Upper lobe of left lung (tissue), 6 donors: Measurements from ENCODE around the gene ZNF423. TPM values are rescaled to one million over a fixed set of nuclear protein-coding genes. Genes with fewer than 3 reads are reported as not detected.

Experiments
- ATAC-seq, 2 donors: fragments of 200-7000 bp; cut with Tn5 transposase; one replicate each; pipeline ENCODE4 v1.9.1; 2022; ENCODE audit warnings: mild to moderate bottlenecking in 2 of 2, moderate library complexity in 2 of 2; ENCODE audit not compliant: low FRiP score in 2 of 2
- DNase-seq, 2 donors: peaks; one replicate each; pipeline ENCODE4 v3.0.0-alpha.2; 2019 to 2020
- H3K27ac ChIP-seq, 4 donors: fragments of 200-600 bp; sonication (generic); one replicate each; pipeline ENCODE4 v1.5.1; 2016 to 2019
- H3K27me3 ChIP-seq, 4 donors: fragments of 200-600 bp; sonication (generic); one replicate each; pipeline ENCODE4 v1.5.1; 2017 to 2019
- H3K36me3 ChIP-seq, 4 donors: fragments of 200-600 bp; sonication (generic); one replicate each; pipeline ENCODE4 v1.5.1; 2016 to 2019
- H3K4me1 ChIP-seq, 4 donors: fragments of 200-600 bp; sonication (generic); one replicate each; pipeline ENCODE4 v1.5.1; 2018 to 2019
- H3K4me3 ChIP-seq, 4 donors: fragments of 200-600 bp; sonication (generic); one replicate each; pipeline ENCODE4 v1.5.1; 2017 to 2019; ENCODE audit warnings: mild to moderate bottlenecking in 2 of 4, moderate library complexity in 1 of 4
- H3K9me3 ChIP-seq, 4 donors: fragments of 200-600 bp; sonication (generic); one replicate each; pipeline ENCODE4 v1.5.1; 2018 to 2019
- EP300 ChIP-seq, 4 donors: sonication (generic); formaldehyde crosslinking; IDR thresholded peaks; one replicate each; pipeline ENCODE4 v1.5.1; 2017; ENCODE audit warnings: antibody characterized with exemption in 4 of 4, control low read depth in 2 of 4
- POLR2A ChIP-seq, 4 donors: fragments of 450-650 bp; IDR thresholded peaks; one replicate each; pipeline ENCODE4 v1.5.1; 2016 to 2017; ENCODE audit warnings: antibody characterized with exemption in 4 of 4, mild to moderate bottlenecking in 2 of 4
- POLR2AphosphoS5 ChIP-seq, 2 donors: sonication (generic); formaldehyde crosslinking; IDR thresholded peaks; one replicate each; pipeline ENCODE4 v1.5.1; 2017; ENCODE audit warnings: antibody characterized with exemption in 2 of 2
- whole genome bisulfite sequencing, 2 donors: methylation state at CpG; one replicate each; pipeline ENCODE4 v1.1.5; 2017 to 2018; 5-methylcytosine and 5-hydroxymethylcytosine counted together
- total RNA-seq, 6 donors: library from RNA; depleted of rRNA in 4 of 6; stranded (reverse); fragments of >200 nt in 4 of 6; gene quantifications; one replicate each; pipeline versions ENCODE4 v1.1.0 to v1.2.1, GENCODE V29; 2016 to 2021
- TF ChIP-seq, protein P1 (sequence below), 6 experiments: fragments of 450-650 bp in 4 of 6; fragments of 200-600 bp in 2 of 6; sonication (generic) in 2 of 6; IDR thresholded peaks; one replicate each; pipeline ENCODE4 v1.5.1; 2016 to 2019; ENCODE audit warnings: antibody characterized with exemption in 6 of 6
- donor health status: DM: no; HTN: no; CAD: no; lungs with moderate emphysema.
- donor health status: DM: no; HTN: yes; CAD: no; lungs with severe emphysema.

The ZNF423 gene
- total RNA-seq, 6 donors from 2014 or later, result 4.1 to 11.4 (median 6.7) TPM

DNA sequence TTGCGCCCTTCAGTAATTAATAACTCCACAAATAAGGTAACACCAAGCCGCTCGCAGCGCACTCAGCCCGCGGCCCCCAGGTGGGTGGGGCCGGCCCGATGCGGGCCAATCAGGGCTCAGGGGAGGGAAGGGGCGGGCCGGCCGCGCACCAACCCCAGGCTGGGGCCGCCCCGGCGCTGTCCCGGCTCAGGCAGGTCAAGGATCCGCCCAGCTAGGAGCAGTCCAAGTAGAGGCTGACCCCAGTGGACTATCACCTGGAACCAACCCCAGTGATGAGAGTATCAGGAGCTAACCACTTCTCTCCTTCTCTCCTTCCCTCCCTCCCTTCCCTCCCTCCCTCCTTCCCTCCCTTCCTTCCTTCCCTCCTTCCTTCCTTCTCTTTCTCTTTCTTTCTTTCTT, 371.5 kb downstream of the ZNF423 start:
- DNase-seq, result peak; percentile 54 to 92
- Histone ChIP-seq H3K27ac (peak overlapping the region in 2 of 4 donors; percentile 23 to 39), H3K4me3 (peak overlapping the region in 2 of 4 donors; percentile 17 to 33), H3K27me3 (no peaks in the 10 kb centered on the region), H3K36me3 (no peaks in the 10 kb centered on the region), H3K4me1 (peaks cover 6 to 11% (median 8%) of the 10 kb centered on the region in 4 donors), H3K9me3 (no peaks in the 10 kb centered on the region)
- WGBS, 2 donors, result 6% methylated on average over 14 to 18 of the region's 18 CpGs
- ATAC-seq, result peak; percentile 82 to 98
- TF ChIP-seq, protein P1, sequence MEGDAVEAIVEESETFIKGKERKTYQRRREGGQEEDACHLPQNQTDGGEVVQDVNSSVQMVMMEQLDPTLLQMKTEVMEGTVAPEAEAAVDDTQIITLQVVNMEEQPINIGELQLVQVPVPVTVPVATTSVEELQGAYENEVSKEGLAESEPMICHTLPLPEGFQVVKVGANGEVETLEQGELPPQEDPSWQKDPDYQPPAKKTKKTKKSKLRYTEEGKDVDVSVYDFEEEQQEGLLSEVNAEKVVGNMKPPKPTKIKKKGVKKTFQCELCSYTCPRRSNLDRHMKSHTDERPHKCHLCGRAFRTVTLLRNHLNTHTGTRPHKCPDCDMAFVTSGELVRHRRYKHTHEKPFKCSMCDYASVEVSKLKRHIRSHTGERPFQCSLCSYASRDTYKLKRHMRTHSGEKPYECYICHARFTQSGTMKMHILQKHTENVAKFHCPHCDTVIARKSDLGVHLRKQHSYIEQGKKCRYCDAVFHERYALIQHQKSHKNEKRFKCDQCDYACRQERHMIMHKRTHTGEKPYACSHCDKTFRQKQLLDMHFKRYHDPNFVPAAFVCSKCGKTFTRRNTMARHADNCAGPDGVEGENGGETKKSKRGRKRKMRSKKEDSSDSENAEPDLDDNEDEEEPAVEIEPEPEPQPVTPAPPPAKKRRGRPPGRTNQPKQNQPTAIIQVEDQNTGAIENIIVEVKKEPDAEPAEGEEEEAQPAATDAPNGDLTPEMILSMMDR (IDR thresholded peaks at IDR 0.05), result no peak
- TF ChIP-seq EP300 (IDR thresholded peaks at IDR 0.05), result no peak
- no peak for TF ChIP-seq POLR2A (IDR thresholded peaks at IDR 0.05)
- TF ChIP-seq POLR2AphosphoS5 (IDR thresholded peaks at IDR 0.05), result no peak

DNA sequence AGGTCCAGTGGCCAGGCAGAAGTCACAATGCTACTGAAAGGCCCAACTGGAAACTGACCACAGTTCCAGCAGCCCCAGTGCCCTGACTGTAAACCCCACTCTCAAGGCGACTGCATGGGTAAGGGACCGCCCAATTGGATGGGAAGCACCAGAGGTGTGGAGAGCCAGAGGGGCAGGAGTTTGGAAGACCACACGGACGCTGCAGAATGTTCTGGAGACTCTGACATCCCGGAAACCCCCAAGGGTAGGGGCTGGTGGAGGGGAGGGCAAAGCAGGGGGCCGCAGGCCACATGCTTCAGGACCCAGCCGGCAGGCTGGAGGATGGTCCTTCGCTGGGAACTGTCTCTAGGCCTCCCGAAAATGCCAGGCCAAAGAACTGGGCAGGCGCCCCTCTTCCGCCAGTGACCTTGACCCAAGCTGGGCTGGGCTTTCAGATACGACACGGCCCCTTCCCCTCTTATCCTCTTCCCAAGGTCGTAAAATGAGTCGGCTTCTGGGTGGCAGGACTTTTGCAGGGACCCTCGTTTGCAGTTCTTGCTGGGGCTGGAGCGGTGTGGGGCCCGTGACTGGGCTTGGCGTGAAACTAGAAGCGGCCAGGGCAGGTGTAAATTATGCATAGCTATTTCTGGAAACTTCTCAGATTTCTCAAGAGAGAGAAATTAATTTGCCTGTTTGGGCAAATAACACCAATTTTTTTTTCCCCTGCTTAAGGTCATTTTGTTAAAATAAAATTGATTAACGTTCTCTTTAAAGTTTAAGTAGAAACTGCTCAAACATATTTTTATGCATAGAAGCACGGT, 372.1 kb downstream of the ZNF423 start:
- no peaks in the 10 kb centered on the region for H3K36me3 ChIP-seq
- H3K4me3 ChIP-seq, result peak overlapping the region in 2 of 4 donors; percentile 17 to 33
- H3K27ac ChIP-seq, result no peak overlapping the region
- ATAC-seq (no peak), DNase-seq (no peak)
- no peaks in the 10 kb centered on the region for H3K9me3 ChIP-seq
- TF ChIP-seq POLR2A (IDR thresholded peaks at IDR 0.05), result no peak
- TF ChIP-seq POLR2AphosphoS5 (IDR thresholded peaks at IDR 0.05), result no peak
- TF ChIP-seq, protein P1 (IDR thresholded peaks at IDR 0.05), result no peak
- TF ChIP-seq EP300 (IDR thresholded peaks at IDR 0.05), result no peak
- peaks cover 6 to 11% (median 8%) of the 10 kb centered on the region in 4 donors for H3K4me1 ChIP-seq
- no peaks in the 10 kb centered on the region for H3K27me3 ChIP-seq
- WGBS, 2 donors, result 49 to 59% methylated on average over 18 to 22 of the region's 22 CpGs

DNA sequence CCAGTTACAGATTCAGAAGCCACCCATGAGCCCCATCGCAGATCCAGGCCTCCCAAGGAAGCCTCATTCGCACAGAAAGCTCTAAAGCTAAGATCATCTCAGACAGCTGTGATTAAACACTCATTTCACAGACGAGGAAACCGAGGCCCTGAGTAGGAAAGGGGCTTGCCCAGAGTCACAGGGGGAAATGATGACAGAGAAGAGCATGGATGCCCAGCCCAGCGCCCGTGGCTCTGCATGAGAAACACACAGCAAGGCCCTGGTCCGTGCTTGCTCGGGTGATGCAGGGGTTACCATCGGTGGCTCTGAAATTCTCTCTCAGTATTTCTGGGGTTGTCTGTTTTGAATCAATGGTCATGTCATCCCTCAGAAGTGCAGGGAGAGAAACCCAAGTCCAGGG, 372.7 kb downstream of the ZNF423 start:
- Histone ChIP-seq H3K27me3 (no peaks in the 10 kb centered on the region), H3K9me3 (no peaks in the 10 kb centered on the region), H3K4me1 (peaks cover 6 to 11% (median 8%) of the 10 kb centered on the region in 4 donors), H3K4me3 (no peak overlapping the region), H3K27ac (no peak overlapping the region), H3K36me3 (no peaks in the 10 kb centered on the region)
- ATAC-seq (no peak), DNase-seq (no peak)
- whole genome bisulfite sequencing, 2 donors, result 89 to 93% methylated on average over 7 to 9 of the region's 9 CpGs
- no peak for TF ChIP-seq POLR2A (IDR thresholded peaks at IDR 0.05)
- no peak for TF ChIP-seq POLR2AphosphoS5 (IDR thresholded peaks at IDR 0.05)
- TF ChIP-seq EP300 (IDR thresholded peaks at IDR 0.05), result no peak
- TF ChIP-seq, protein P1 (IDR thresholded peaks at IDR 0.05), result no peak

DNA sequence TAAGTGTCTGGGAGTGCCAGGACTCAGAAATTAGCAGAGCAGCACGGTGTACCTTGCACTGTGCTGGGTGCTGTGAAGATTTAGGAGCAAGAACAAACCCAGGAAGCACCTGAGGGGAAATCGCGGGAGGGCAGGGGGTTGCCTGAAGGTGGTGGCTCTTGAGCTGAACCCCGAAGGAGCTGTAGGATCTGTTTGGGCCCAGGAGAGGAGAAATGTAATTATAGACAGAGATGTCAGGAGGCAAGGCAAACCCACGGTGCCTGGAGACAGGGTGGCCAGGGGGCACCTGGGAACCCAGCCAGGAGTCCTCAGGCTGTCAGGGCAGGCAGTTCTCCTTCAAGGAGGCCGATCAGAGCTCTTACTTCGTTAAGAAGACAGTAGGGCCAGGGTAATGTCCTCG, 373.2 kb downstream of the ZNF423 start:
- WGBS, 2 donors, result 54 to 69% methylated on average over 8 of the region's 8 CpGs
- no peak overlapping the region for H3K27ac ChIP-seq

More for the DNA sequence above, 373.2 kb downstream of the ZNF423 start:
- Histone ChIP-seq H3K4me3 (no peak overlapping the region), H3K36me3 (no peaks in the 10 kb centered on the region), H3K9me3 (no peaks in the 10 kb centered on the region), H3K27me3 (no peaks in the 10 kb centered on the region), H3K4me1 (peaks cover 6 to 11% (median 8%) of the 10 kb centered on the region in 4 donors)
- ATAC-seq, result no peak
- no peak for TF ChIP-seq EP300 (IDR thresholded peaks at IDR 0.05)
- TF ChIP-seq POLR2A (IDR thresholded peaks at IDR 0.05), result no peak
- no peak for TF ChIP-seq POLR2AphosphoS5 (IDR thresholded peaks at IDR 0.05)
- TF ChIP-seq, protein P1 (IDR thresholded peaks at IDR 0.05), result no peak
- DNase-seq, result no peak
